Gastroesophageal sphincter (tissue), 4 donors: ENCODE results near the gene NOL4L. TPM values are rescaled to one million over a fixed set of nuclear protein-coding genes. Genes with fewer than 3 reads are reported as not detected.

Source experiments
- ATAC-seq: fragments of 150-250 bp; one replicate; pipeline ENCODE4 v1.9.1; 2016; ENCODE audit warnings: mild to moderate bottlenecking, moderate library complexity
- H3K27ac ChIP-seq, 4 donors: fragments of 200-600 bp; sonication (generic) in 3 of 4; 1 replicate in 3 of 4; 2 replicates in 1 of 4; pipeline ENCODE4 v1.5.1; 2016 to 2019
- H3K27me3 ChIP-seq: fragments of 200-600 bp; sonication (generic); one replicate; pipeline ENCODE4 v1.5.1; 2019
- H3K36me3 ChIP-seq, 2 donors: fragments of 200-600 bp; sonication (generic); one replicate each; pipeline ENCODE4 v1.5.1; 2019; ENCODE audit warnings: control low read depth in 1 of 2
- H3K4me1 ChIP-seq, 3 donors: fragments of 200-600 bp; sonication (generic); 1 replicate in 2 of 3; 2 replicates in 1 of 3; pipeline ENCODE4 v1.5.1; 2016 to 2019; ENCODE audit warnings: control low read depth in 2 of 3
- H3K4me3 ChIP-seq, 2 donors: fragments of 200-600 bp; sonication (generic); one replicate each; pipeline ENCODE4 v1.5.1; 2019; ENCODE audit warnings: mild to moderate bottlenecking in 1 of 2, moderate library complexity in 1 of 2
- H3K9me3 ChIP-seq, 3 donors: fragments of 200-600 bp; sonication (generic); one replicate each; pipeline ENCODE4 v1.5.1; 2017 to 2019; ENCODE audit warnings: control low read depth in 2 of 3
- EP300 ChIP-seq: sonication (generic); formaldehyde crosslinking; IDR thresholded peaks from one replicate; pipeline ENCODE4 v1.6.1; 2017; ENCODE audit warnings: antibody characterized with exemption, mild to moderate bottlenecking
- POLR2A ChIP-seq, 2 donors: fragments of 450-650 bp; IDR thresholded peaks; one replicate each; pipeline ENCODE4 v1.6.1; 2017; ENCODE audit warnings: antibody characterized with exemption in 2 of 2, mild to moderate bottlenecking in 2 of 2, moderate library complexity in 1 of 2
- POLR2AphosphoS5 ChIP-seq: sonication (generic); formaldehyde crosslinking; IDR thresholded peaks from one replicate; pipeline ENCODE4 v1.6.1; 2017; ENCODE audit warnings: antibody characterized with exemption
- WGBS, 2 donors: methylation state at CpG; one replicate each; pipeline ENCODE4 v1.1.5; 2018; ENCODE audit warnings: low coverage in 1 of 2; 5-methylcytosine and 5-hydroxymethylcytosine counted together
- total RNA-seq, 4 donors: library from RNA; depleted of rRNA; stranded (reverse); fragments of >200 nt; gene quantifications; one replicate each; pipeline ENCODE4 v1.1.0, GENCODE V29; 2016
- TF ChIP-seq, protein P1 (sequence below), 4 experiments: fragments of 200-600 bp in 2 of 4; fragments of 450-650 bp in 2 of 4; sonication (generic) in 1 of 4; IDR thresholded peaks; one replicate each; pipeline ENCODE4 v1.5.1; 2017 to 2019; ENCODE audit warnings: antibody characterized with exemption in 4 of 4, mild to moderate bottlenecking in 2 of 4, moderate library complexity in 2 of 4

NOL4L gene
- total RNA-seq, 4 donors from 2014 or later, result 9.0 to 14.7 (median 10.8) TPM

GRCh38 chr20:32539026-32539816 is 45.9 kb downstream of the NOL4L start:
- no peaks in the 10 kb centered on the region for H3K9me3 ChIP-seq
- 90 to 91% methylated on average over 4 to 7 of the region's 13 CpGs for WGBS, 2 donors
- H3K4me3 ChIP-seq, result peak overlapping the region in 1 of 2 donors; percentile 5
- peak overlapping the region in 2 of 4 donors; percentile 2 to 48 for H3K27ac ChIP-seq
- no peak for ATAC-seq
- H3K4me1 ChIP-seq, result peaks cover 0 to 43% (median 10%) of the 10 kb centered on the region in 3 donors
- H3K27me3 ChIP-seq, result peaks cover 19% of the 10 kb centered on the region
- H3K36me3 ChIP-seq, result no peaks in the 10 kb centered on the region
- TF ChIP-seq POLR2A (IDR thresholded peaks at IDR 0.05), result no peak

DNA sequence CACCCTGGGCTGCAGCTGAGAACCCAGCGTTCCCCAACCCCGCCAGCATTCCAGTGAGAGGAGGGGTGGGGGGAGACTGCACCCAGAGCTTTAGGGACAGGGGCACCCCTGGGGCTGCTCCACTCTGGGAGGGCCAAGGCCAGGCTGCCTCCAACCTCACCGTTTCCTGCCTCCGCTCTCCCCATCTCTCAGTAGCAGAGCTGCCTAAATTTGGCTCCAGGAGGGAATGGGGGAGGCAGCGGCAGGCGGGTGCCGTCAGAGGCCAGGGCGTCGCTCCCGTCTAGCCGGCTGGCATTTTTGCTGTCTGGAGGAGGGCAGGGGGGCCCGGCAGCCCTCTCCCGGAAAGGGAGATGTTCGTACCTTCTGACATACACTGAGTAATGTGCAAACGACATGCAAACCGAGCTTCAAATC is 46.6 kb downstream of the NOL4L start:
- Histone ChIP-seq H3K27me3 (peaks cover 19% of the 10 kb centered on the region), H3K4me3 (peak overlapping the region in 1 of 2 donors; percentile 5), H3K9me3 (no peaks in the 10 kb centered on the region), H3K4me1 (peaks cover 0 to 43% (median 10%) of the 10 kb centered on the region in 3 donors), H3K27ac (peak overlapping the region in 2 of 4 donors; percentile 2 to 48), H3K36me3 (no peaks in the 10 kb centered on the region)
- no peak for ATAC-seq
- TF ChIP-seq, protein P1, sequence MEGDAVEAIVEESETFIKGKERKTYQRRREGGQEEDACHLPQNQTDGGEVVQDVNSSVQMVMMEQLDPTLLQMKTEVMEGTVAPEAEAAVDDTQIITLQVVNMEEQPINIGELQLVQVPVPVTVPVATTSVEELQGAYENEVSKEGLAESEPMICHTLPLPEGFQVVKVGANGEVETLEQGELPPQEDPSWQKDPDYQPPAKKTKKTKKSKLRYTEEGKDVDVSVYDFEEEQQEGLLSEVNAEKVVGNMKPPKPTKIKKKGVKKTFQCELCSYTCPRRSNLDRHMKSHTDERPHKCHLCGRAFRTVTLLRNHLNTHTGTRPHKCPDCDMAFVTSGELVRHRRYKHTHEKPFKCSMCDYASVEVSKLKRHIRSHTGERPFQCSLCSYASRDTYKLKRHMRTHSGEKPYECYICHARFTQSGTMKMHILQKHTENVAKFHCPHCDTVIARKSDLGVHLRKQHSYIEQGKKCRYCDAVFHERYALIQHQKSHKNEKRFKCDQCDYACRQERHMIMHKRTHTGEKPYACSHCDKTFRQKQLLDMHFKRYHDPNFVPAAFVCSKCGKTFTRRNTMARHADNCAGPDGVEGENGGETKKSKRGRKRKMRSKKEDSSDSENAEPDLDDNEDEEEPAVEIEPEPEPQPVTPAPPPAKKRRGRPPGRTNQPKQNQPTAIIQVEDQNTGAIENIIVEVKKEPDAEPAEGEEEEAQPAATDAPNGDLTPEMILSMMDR (IDR thresholded peaks at IDR 0.05), result no peak
- no peak for TF ChIP-seq EP300
- TF ChIP-seq POLR2A (IDR thresholded peaks at IDR 0.05), result no peak
- no peak for TF ChIP-seq POLR2AphosphoS5
- WGBS, 2 donors, result no CpG with 5 or more reads among the region's 16 CpGs

- TF ChIP-seq POLR2A (IDR thresholded peaks at IDR 0.05) (no peak), EP300 (no peak), POLR2AphosphoS5 (no peak)
- TF ChIP-seq, protein P1 (IDR thresholded peaks at IDR 0.05), result no peak
- ATAC-seq, result no peak
- Histone ChIP-seq H3K4me3 (peak overlapping the region in 1 of 2 donors; percentile 56), H3K4me1 (peaks cover 0 to 43% (median 10%) of the 10 kb centered on the region in 3 donors), H3K9me3 (no peaks in the 10 kb centered on the region), H3K27me3 (peaks cover 19% of the 10 kb centered on the region), H3K27ac (peak overlapping the region in 2 of 4 donors; percentile 23 to 48), H3K36me3 (no peaks in the 10 kb centered on the region)
- 81 to 84% methylated on average over 6 to 10 of the region's 18 CpGs for WGBS, 2 donors
These were observed 47.2 kb downstream of the NOL4L start for GRCh38 chr20:32537657-32538525.

- H3K36me3 ChIP-seq, result no peaks in the 10 kb centered on the region
- H3K27me3 ChIP-seq, result peaks cover 19% of the 10 kb centered on the region
- ATAC-seq, result no peak
- peak overlapping the region; percentile 29 to 56 for H3K4me3 ChIP-seq
- H3K27ac ChIP-seq, result peak overlapping the region in 1 of 4 donors; percentile 62
- H3K4me1 ChIP-seq, result peaks cover 0 to 43% (median 10%) of the 10 kb centered on the region in 3 donors
- TF ChIP-seq POLR2AphosphoS5 (no peak), EP300 (no peak), POLR2A (IDR thresholded peaks at IDR 0.05) (no peak)
- TF ChIP-seq, protein P1 (IDR thresholded peaks at IDR 0.05), result no peak
- 26% methylated on average over 6 of the region's 62 CpGs; no CpG with 5 or more reads in 1 of the 2 donors for WGBS, 2 donors
- H3K9me3 ChIP-seq, result no peaks in the 10 kb centered on the region
These were observed 48.1 kb downstream of the NOL4L start for GRCh38 chr20:32536851-32537656.
